CD8-positive, alpha-beta memory T cell (primary cell): Measurements from ENCODE around the gene TRIM7. TPM values are rescaled to one million over a fixed set of nuclear protein-coding genes. Genes with fewer than 3 reads are reported as not detected.

Source experiments
- CTCF ChIA-PET: fragments of 350-600 bp; sonication (Branson Sonifier 250); formaldehyde crosslinking; loops from one replicate; lab custom pipeline; 2021; ENCODE audit warnings: antibody characterized with exemption; lab: Charles Lee
- POLR2A ChIA-PET: fragments of 350-600 bp; sonication (Branson Sonifier 250); formaldehyde crosslinking; loops from one replicate; lab custom pipeline; 2021; ENCODE audit warnings: antibody characterized with exemption; lab: Charles Lee
- DNase-seq, 5 donors: peaks; one replicate each; pipeline versions ENCODE4 v3.0.0 to v3.0.0-alpha.2; 2020 to 2022; ENCODE audit warnings: mixed read lengths in 1 of 5
- H3K27ac ChIP-seq: one replicate; pipeline ENCODE4 v1.7.0; 2013; ENCODE audit warnings: low read depth, mild to moderate bottlenecking, low read length, moderate library complexity
- H3K27me3 ChIP-seq: 2 replicates; pipeline ENCODE4 v1.7.0; 2013; ENCODE audit warnings: low read length, mild to moderate bottlenecking; ENCODE audit not compliant: insufficient read depth, poor library complexity, severe bottlenecking
- H3K36me3 ChIP-seq: 2 replicates; pipeline ENCODE4 v1.7.0; 2013; ENCODE audit warnings: mild to moderate bottlenecking, low read length, moderate library complexity; ENCODE audit not compliant: insufficient read depth
- H3K4me1 ChIP-seq: 2 replicates; pipeline ENCODE4 v1.7.0; 2013; ENCODE audit warnings: mild to moderate bottlenecking, low read length, moderate library complexity; ENCODE audit not compliant: insufficient read depth
- H3K4me3 ChIP-seq: 2 replicates; pipeline ENCODE4 v1.7.0; 2013; ENCODE audit warnings: mild to moderate bottlenecking, low read length
- H3K9me3 ChIP-seq: 2 replicates; pipeline ENCODE4 v1.7.0; 2013; ENCODE audit warnings: mild to moderate bottlenecking, low read length
- H3K27ac Mint-ChIP-seq, 8 donors: one replicate each; pipeline ENCODE4 v1.8.0; 2020 to 2021; ENCODE audit warnings: mixed read lengths in 8 of 8, mild to moderate bottlenecking in 6 of 8, inconsistent platforms in 3 of 8, moderate library complexity in 3 of 8
- H3K27me3 Mint-ChIP-seq, 2 donors: one replicate each; pipeline ENCODE4 v1.8.0; 2020 to 2021; ENCODE audit warnings: mixed read lengths in 2 of 2, mild to moderate bottlenecking in 1 of 2, moderate library complexity in 1 of 2
- H3K36me3 Mint-ChIP-seq, 3 donors: one replicate each; pipeline ENCODE4 v1.8.0; 2020 to 2021; ENCODE audit warnings: mixed read lengths in 3 of 3, inconsistent platforms in 1 of 3, mild to moderate bottlenecking in 1 of 3
- H3K4me1 Mint-ChIP-seq, 3 donors: one replicate each; pipeline ENCODE4 v1.8.0; 2020 to 2021; ENCODE audit warnings: mixed read lengths in 3 of 3, inconsistent platforms in 1 of 3, mild to moderate bottlenecking in 1 of 3
- H3K4me3 Mint-ChIP-seq, 7 donors: one replicate each; pipeline ENCODE4 v1.8.0; 2020 to 2021; ENCODE audit warnings: mixed read lengths in 7 of 7, mild to moderate bottlenecking in 6 of 7, moderate library complexity in 4 of 7, inconsistent platforms in 2 of 7
- H3K9me3 Mint-ChIP-seq, 5 donors: one replicate each; pipeline ENCODE4 v1.8.0; 2020 to 2022; ENCODE audit warnings: mixed read lengths in 5 of 5, mild to moderate bottlenecking in 3 of 5, moderate library complexity in 2 of 5, inconsistent platforms in 1 of 5
- polyA plus RNA-seq: library from polyadenylated mRNA; unstranded; fragments of 300-500 nt; fragmentation: Illumina TruSeq; gene quantifications from one replicate; pipeline ENCODE4 v1.2.3, GENCODE V29; 2021
- total RNA-seq, 2 experiments: library from RNA; stranded (reverse); gene quantifications; one replicate each; pipeline ENCODE4 v1.2.3, GENCODE V29; 2021

Gene TRIM7
- total and polyA plus RNA-seq, 3 experiments from 2014 or later: 0.74 to 2.3 (median 2.2) TPM

DNA sequence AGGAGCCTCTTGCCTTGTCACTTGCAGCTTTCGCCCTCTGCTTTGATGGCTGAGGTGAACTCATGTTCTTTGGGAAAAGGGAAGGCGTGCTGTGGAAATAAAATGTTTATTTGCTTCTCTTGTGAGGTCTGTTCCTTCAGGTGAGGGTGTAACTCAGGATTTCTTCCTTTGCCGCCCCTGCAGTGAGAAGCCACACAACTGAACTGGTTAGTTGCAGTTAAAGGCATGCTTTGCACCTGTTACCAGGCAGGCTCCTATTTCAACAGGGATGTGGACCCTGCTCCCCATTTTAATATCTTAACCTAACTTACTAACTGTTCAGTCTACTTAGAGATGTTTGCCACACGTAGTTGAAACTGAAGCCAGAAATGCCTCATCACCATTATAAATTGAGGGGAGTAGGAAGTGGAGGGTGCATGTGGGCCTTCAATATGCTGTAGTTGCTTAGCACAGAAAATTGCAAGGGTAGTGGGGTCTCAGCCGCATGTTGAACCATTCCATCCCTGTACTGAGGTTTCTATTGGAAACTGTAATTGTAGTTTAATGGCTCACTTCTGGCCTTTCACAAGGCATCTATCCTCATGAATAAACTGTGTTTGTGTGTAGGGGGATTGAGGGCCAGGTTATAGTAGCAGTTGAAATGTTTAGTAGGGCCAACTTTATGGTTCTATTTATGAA lies 30.8 kb upstream of the TRIM7 start:
- CTCF ChIA-PET: interaction anchor here (1.3 to 1.4 kb wide), 2 partner anchors 12 to 47 kb away, joined by 4 to 7 read pairs; no protein-coding TSS in a partner anchor
- H3K36me3 Mint-ChIP-seq: peaks cover 19 to 94% (median 31%) of the 10 kb centered on the region in 3 donors
- peaks cover 73% of the 10 kb centered on the region for H3K36me3 ChIP-seq
- no peak overlapping the region for H3K4me3 ChIP-seq
- peaks cover 0 to 2% of the 10 kb centered on the region in 2 donors for H3K27me3 Mint-ChIP-seq
- peaks cover 7% of the 10 kb centered on the region for H3K4me1 ChIP-seq
- POLR2A ChIA-PET: interaction anchor here (0.6 to 3.9 kb wide), 3 partner anchors 11 to 13 kb away, joined by 6 to 20 read pairs (median 7); partner anchors contain the start of gene TRIM41
- H3K27ac ChIP-seq: no peak overlapping the region
- no peaks in the 10 kb centered on the region for H3K9me3 ChIP-seq
- H3K27ac Mint-ChIP-seq: peak overlapping the region in 7 of 8 donors; percentile 7 to 69 (median 61)
- peak overlapping the region in 1 of 7 donors; percentile 32 for H3K4me3 Mint-ChIP-seq
- peaks cover 14 to 28% (median 21%) of the 10 kb centered on the region in 3 donors for H3K4me1 Mint-ChIP-seq
- no peaks in the 10 kb centered on the region for H3K27me3 ChIP-seq
- H3K9me3 Mint-ChIP-seq: no peaks in the 10 kb centered on the region
- no peak for DNase-seq

DNA sequence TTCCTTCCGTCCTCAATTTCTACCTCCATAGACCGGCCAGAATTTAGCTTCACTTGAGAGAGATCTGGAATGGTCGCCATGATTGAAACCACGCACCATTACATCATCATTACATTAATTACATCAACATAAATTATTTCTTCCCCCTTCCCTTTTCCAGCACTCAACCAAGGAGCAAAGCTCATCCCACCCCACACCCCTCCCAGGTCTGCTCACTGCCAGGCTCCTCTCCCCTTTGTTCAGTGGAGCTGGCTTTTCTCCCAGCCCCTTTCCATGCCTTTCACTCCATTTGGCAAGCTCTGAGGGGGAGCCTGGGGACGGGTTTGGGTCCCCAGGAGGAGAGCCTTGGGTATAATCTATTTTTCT lies 30.3 kb upstream of the TRIM7 start:
- H3K36me3 ChIP-seq: peaks cover 73% of the 10 kb centered on the region
- Mint-ChIP-seq H3K36me3 (peaks cover 19 to 94% (median 31%) of the 10 kb centered on the region in 3 donors), H3K4me3 (no peak overlapping the region), H3K27me3 (peaks cover 0 to 2% of the 10 kb centered on the region in 2 donors), H3K27ac (peak overlapping the region in 6 of 8 donors; percentile 1 to 70 (median 62)), H3K9me3 (no peaks in the 10 kb centered on the region), H3K4me1 (peaks cover 17 to 28% (median 21%) of the 10 kb centered on the region in 3 donors)
- H3K27ac ChIP-seq: no peak overlapping the region
- no peaks in the 10 kb centered on the region for H3K9me3 ChIP-seq
- peaks cover 3% of the 10 kb centered on the region for H3K4me1 ChIP-seq
- H3K4me3 ChIP-seq: no peak overlapping the region
- no peaks in the 10 kb centered on the region for H3K27me3 ChIP-seq
- CTCF ChIA-PET: interaction anchor here (1.3 to 1.4 kb wide), 2 partner anchors 11 to 47 kb away, joined by 4 to 7 read pairs; no protein-coding TSS in a partner anchor
- POLR2A ChIA-PET: interaction anchor here (0.6 to 3.9 kb wide), 4 partner anchors 12 to 30 kb away, joined by 3 to 20 read pairs (median 6); partner anchors contain the start of gene TRIM41
- no peak for DNase-seq

DNA sequence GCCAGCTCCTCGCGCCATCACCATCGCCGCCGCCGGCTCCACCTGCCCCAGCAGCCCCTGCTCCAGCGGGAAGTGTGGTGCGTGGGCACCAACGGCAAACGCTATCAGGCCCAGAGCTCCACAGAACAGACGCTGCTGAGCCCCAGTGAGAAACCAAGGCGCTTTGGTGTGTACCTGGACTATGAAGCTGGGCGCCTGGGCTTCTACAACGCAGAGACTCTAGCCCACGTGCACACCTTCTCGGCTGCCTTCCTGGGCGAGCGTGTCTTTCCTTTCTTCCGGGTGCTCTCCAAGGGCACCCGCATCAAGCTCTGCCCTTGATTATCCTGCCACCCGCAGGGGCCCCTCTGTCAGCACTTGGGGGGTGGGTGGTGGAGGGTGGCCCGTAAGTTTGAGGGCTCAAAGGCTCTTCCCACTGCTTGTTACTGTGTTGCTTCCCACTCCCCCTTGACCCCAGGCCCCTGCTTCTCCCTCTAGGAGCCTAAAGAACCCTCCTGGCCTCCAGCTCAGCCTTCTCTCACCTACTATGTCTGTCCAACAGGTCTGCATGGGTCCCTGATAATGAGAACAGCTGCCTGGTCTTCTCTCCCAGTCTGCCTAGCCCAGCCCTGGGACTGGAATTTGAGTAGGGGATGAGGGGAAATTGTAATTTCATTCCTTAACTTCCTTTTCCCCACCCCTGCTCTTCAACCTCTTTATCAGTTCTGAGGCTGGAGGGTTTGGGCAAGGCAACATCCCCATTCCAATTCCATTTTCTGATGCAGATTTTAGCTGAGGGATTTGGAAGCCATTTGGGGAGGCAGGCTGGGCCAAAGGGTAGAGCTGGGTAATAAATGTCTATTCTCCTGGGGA lies 29.7 kb upstream of the TRIM7 start:
- H3K36me3 ChIP-seq: peaks cover 71% of the 10 kb centered on the region

DNA sequence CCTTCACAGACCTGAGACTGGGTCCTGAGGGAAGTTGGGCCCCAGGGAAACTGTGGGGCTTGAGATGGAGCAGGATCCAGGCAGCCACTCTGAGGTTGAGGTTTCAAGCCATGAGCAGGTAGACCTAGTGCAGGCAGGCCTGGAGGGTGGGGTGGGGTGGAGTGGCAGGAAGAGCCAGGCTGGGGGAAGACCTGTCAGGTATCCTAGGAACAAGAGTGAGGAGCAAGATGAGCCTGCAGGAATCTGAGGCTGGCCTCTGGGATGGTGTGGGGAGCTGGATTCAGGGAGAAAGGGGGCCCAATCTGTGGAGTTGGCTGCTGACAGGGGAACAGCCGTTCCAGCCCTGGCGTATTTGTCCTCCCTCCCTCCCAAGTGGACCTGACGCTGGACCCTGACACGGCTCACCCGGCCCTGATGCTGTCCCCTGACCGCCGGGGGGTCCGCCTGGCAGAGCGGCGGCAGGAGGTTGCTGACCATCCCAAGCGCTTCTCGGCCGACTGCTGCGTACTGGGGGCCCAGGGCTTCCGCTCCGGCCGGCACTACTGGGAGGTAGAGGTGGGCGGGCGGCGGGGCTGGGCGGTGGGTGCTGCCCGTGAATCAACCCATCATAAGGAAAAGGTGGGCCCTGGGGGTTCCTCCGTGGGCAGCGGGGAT lies 28.9 kb upstream of the TRIM7 start:
- ChIA-PET POLR2A (interaction anchor here (1.5 to 3.9 kb wide), 2 partner anchors 11 to 13 kb away, joined by 7 to 20 read pairs; partner anchors contain the start of gene TRIM41), CTCF (interaction anchor here (1.4 kb wide), 1 partner anchor 46 kb away, joined by 4 read pairs; no protein-coding TSS in a partner anchor)
- DNase-seq: no peak
- Histone ChIP-seq H3K27me3 (no peaks in the 10 kb centered on the region), H3K27ac (no peak overlapping the region), H3K9me3 (no peaks in the 10 kb centered on the region), H3K4me3 (no peak overlapping the region), H3K4me1 (peaks cover 8% of the 10 kb centered on the region), H3K36me3 (peaks cover 64% of the 10 kb centered on the region)
- H3K36me3 Mint-ChIP-seq: peaks cover 13 to 93% (median 30%) of the 10 kb centered on the region in 3 donors
- H3K27ac Mint-ChIP-seq: peak overlapping the region in 3 of 8 donors; percentile 11 to 78 (median 52)
- peaks cover 25 to 32% (median 26%) of the 10 kb centered on the region in 3 donors for H3K4me1 Mint-ChIP-seq
- no peak overlapping the region for H3K4me3 Mint-ChIP-seq
- peaks cover 0 to 2% of the 10 kb centered on the region in 2 donors for H3K27me3 Mint-ChIP-seq
- no peaks in the 10 kb centered on the region for H3K9me3 Mint-ChIP-seq

More for the DNA sequence above, 29.7 kb upstream of the TRIM7 start:
- Histone ChIP-seq H3K4me1 (peaks cover 7% of the 10 kb centered on the region), H3K9me3 (no peaks in the 10 kb centered on the region), H3K27ac (no peak overlapping the region), H3K27me3 (no peaks in the 10 kb centered on the region), H3K4me3 (no peak overlapping the region)
- peak overlapping the region in 6 of 8 donors; percentile 1 to 70 (median 62) for H3K27ac Mint-ChIP-seq
- H3K27me3 Mint-ChIP-seq: peaks cover 0 to 2% of the 10 kb centered on the region in 2 donors
- peaks cover 19 to 93% (median 31%) of the 10 kb centered on the region in 3 donors for H3K36me3 Mint-ChIP-seq
- peaks cover 21 to 31% (median 25%) of the 10 kb centered on the region in 3 donors for H3K4me1 Mint-ChIP-seq
- no peak overlapping the region for H3K4me3 Mint-ChIP-seq
- no peak for DNase-seq
- H3K9me3 Mint-ChIP-seq: no peaks in the 10 kb centered on the region
- ChIA-PET POLR2A (interaction anchor here (0.6 to 3.9 kb wide), 4 partner anchors 12 to 30 kb away, joined by 3 to 20 read pairs (median 6); partner anchors contain the start of gene TRIM41), CTCF (interaction anchor here (1.3 to 1.4 kb wide), 2 partner anchors 10 to 46 kb away, joined by 4 to 7 read pairs; no protein-coding TSS in a partner anchor)

DNA sequence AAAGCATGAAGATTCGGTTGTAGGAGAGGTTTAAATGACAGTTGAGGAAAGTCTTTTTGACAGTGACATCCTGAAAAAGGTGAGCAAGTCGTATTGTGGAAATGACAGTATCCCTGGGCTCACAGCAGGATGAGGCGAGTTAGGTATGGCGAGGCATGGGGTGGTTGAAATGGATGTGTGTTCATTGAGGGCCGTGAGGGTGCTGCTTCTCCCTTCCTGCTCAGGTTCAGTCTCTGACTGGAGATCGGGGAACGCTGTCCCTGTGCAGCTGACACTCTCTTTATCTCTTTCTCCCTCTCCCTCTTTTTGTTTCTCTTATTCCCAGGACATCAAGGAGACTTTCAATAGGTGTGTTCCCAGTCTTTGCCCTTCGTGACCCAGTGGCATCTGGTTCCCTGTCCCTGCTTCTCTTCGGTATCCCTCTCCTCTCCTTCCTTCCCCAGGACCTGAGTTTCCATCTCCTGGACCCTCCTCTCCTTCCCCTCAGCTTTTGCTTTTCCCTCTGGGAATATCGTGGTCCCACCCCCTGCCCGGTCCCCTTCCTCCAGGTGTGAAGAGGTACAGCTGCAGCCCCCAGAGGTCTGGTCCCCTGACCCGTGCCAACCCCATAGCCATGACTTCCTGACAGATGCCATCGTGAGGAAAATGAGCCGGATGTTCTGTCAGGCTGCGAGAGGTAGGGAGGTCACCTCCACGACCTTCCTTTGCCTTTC lies 28.2 kb upstream of the TRIM7 start:
- Histone ChIP-seq H3K9me3 (no peaks in the 10 kb centered on the region), H3K27ac (no peak overlapping the region), H3K36me3 (peaks cover 57% of the 10 kb centered on the region), H3K4me1 (peaks cover 8% of the 10 kb centered on the region), H3K27me3 (no peaks in the 10 kb centered on the region), H3K4me3 (no peak overlapping the region)
- Mint-ChIP-seq H3K4me1 (peaks cover 22 to 28% (median 23%) of the 10 kb centered on the region in 3 donors), H3K27me3 (no peaks in the 10 kb centered on the region), H3K36me3 (peaks cover 10 to 87% (median 25%) of the 10 kb centered on the region in 3 donors), H3K27ac (peak overlapping the region in 7 of 8 donors; percentile 39 to 91 (median 66)), H3K9me3 (no peaks in the 10 kb centered on the region), H3K4me3 (no peak overlapping the region)
- no peak for DNase-seq
- POLR2A ChIA-PET: interaction anchor here (3.9 kb wide), 1 partner anchor 10 kb away, joined by 20 read pairs; the partner anchor contains the start of gene TRIM41
- CTCF ChIA-PET: no interaction called here

DNA sequence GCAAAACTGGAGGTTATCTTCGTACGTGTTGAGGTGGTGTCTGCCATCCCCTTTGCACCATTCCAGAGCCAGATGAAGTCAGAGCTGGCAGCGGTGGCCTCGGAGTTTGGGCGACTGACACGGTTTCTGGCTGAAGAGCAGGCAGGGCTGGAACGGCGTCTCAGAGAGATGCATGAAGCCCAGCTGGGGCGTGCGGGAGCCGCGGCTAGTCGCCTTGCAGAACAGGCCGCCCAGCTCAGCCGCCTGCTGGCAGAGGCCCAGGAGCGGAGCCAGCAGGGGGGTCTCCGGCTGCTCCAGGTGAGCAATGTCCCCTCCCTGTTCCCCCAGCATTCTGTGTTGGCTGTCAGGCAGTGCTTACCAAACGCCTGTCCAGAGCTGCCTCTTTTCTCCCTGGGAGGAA lies 27.6 kb upstream of the TRIM7 start:
- Mint-ChIP-seq H3K27me3 (no peaks in the 10 kb centered on the region), H3K4me1 (peaks cover 17 to 22% (median 17%) of the 10 kb centered on the region in 3 donors), H3K9me3 (no peaks in the 10 kb centered on the region), H3K36me3 (peaks cover 4 to 80% (median 20%) of the 10 kb centered on the region in 3 donors), H3K27ac (peak overlapping the region in 4 of 8 donors; percentile 39 to 74 (median 65)), H3K4me3 (no peak overlapping the region)
- no peak for DNase-seq
- Histone ChIP-seq H3K27ac (no peak overlapping the region), H3K36me3 (peaks cover 51% of the 10 kb centered on the region), H3K4me1 (peaks cover 8% of the 10 kb centered on the region), H3K27me3 (no peaks in the 10 kb centered on the region), H3K9me3 (no peaks in the 10 kb centered on the region), H3K4me3 (no peak overlapping the region)
- ChIA-PET CTCF (no interaction called here), POLR2A (no interaction called here)
